Activated T-cell treated with anti-CD3 and anti-CD28 coated beads for 48 hours (primary cell): ENCODE data around the gene ZNRF3.

Experiments used
- DNase-seq: peaks from one replicate; pipeline ENCODE4 v3.0.0-alpha.2; 2020; ENCODE audit warnings: low read depth

ZNRF3 gene

GRCh38 chr22:29092243-29092642, 208.9 kb downstream of the ZNRF3 start:
- DNase-seq, result no peak

GRCh38 chr22:29093030-29093429, 209.7 kb downstream of the ZNRF3 start:
- no peak for DNase-seq

- DNase-seq, result no peak
These were observed 210.3 kb downstream of the ZNRF3 start for GRCh38 chr22:29093501-29094300.

GRCh38 chr22:29095459-29095858, 212.1 kb downstream of the ZNRF3 start:
- DNase-seq, result no peak

GRCh38 chr22:29096736-29097669, 213.6 kb downstream of the ZNRF3 start:
- no peak for DNase-seq

GRCh38 chr22:29098296-29098695, 214.9 kb downstream of the ZNRF3 start:
- no peak for DNase-seq

GRCh38 chr22:29102300-29102699, 218.9 kb downstream of the ZNRF3 start:
- no peak for DNase-seq

GRCh38 chr22:29103121-29103520, 219.7 kb downstream of the ZNRF3 start:
- DNase-seq, result no peak

GRCh38 chr22:29105468-29105867, 222.1 kb downstream of the ZNRF3 start:
- DNase-seq, result no peak

GRCh38 chr22:29106839-29107238, 223.5 kb downstream of the ZNRF3 start:
- no peak for DNase-seq
